ENCODE data around the gene FAM168A. TPM values are rescaled to one million over a fixed set of nuclear protein-coding genes. Genes with fewer than 3 reads are reported as not detected.
"Not testable (repeated sequence)": the region's sequence is repeated elsewhere in the genome, so short reads cannot be mapped to it uniquely, and the experiment has no call there.

Gene FAM168A
- polyA plus RNA-seq, 4 donors, result 44.3 to 46.4 (median 44.9) TPM

DNA sequence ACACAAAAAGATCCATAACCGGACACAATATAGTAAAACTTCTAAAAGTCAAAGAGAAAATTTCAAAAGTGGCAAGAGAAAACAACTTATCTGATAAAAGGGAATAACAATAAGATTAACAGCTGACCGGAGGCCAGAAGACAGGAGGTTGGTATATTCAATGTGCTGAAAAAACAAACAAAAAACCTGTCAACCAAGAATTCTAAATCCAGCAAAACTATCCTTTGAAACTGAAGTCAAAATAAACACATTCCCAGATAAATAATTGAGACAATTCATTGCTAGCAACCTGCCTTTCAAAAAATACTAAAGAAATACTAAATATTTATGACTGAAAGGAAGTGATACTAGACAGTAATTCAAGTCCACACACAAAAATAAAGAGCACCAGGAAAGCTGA, 120.4 kb downstream of the FAM168A start:
- no peak for DNase-seq (ENCODE audit: low read depth in 4 of 4, low spot score in 3 of 4)

DNA sequence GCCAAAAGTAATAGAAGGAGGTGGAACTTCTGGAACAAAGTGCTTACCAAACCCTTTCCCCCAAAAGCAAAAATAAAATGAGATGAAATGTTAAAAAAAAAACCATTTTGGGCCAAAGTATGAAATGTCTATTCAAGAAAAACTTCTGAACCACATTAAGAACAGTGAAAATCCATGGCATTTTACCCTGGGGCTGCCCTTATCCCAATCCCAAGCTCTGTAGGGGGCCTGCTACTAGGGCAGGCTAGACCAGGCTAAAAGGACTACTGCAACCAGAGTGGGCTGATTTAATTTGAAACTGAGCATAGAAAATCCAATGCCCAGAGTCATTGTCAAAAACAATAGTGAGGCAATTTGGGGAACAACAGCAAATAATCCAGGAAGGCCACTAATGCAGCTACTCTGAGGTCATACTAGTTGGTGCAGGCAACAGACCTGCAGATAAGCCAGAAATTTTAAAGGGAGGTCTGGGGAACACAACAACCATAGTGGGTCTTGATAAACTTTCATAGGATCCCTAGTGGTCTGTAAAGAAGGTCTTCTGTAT, 122.3 kb downstream of the FAM168A start:
- no peak for DNase-seq (ENCODE audit: low read depth in 4 of 4, low spot score in 3 of 4)

DNA sequence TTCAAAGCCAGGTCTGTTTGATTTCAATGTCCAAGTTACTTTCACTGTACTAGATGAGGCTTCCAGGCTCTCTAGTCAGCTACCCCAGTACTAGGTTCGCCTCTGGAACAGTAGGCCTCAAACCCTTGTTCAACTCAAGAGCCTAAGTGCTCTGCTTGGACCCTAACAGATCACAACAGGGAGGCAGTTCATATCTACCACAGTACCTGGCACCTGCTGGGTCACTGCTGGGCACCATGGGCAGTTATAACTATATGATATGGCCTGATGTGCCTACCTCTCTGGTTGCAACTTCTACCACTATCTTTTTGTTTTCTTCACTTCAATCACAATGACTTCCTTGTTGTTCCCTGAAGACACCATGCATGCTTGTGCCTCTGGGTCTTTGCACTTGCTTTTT, 124.7 kb downstream of the FAM168A start:
- no peak for DNase-seq (ENCODE audit: low read depth in 4 of 4, low spot score in 3 of 4)

DNA sequence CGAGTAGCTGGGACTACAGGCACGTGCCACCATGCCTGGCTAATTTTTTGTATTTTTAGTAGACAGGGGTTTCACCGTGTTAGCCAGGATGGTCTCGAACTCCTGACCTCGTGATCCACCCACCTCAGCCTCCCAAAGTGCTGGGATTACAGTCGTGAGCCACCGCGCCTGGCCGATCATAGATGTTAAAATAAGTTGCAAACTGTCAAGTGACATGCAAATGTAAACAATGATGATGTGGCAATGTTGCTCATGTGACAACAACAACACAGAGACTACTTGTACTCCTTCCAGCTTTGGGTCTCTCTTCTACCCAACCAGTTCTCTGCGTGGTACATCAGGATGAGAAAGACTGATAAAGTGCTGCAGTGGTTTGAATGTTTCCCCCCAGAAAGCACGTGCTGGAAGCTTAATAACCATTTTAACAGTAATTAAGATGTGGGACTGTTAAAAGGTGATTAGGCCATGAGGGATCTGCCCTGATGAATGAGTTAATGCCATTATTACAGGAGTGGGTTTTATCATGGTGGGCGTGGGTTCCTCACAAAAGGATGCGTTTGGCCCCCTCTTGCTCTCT, 127.8 kb downstream of the FAM168A start:
- DNase-seq (ENCODE audit: low read depth in 4 of 4, low spot score in 3 of 4), result not testable (repeated sequence)

DNA sequence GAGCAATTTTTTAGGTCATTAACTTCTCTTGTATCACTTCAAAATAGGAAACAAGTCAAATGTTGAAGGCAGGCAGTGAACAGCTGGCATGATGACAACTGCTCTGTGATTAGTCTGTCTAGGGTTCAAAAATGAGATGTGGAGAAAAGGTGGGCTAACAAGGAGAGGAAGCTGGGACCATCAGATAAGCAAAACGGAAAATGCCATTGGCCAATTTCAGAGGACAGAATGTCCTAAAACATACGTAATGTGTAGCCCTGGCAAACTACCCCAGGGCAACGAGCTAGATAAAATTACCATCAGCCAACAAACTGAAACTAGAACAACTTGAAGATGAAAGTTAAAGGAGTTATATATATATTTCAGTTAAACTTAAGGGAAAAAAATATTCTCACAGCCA, 128.5 kb downstream of the FAM168A start:
- DNase-seq (ENCODE audit: low read depth in 4 of 4, low spot score in 3 of 4), result no peak

DNA sequence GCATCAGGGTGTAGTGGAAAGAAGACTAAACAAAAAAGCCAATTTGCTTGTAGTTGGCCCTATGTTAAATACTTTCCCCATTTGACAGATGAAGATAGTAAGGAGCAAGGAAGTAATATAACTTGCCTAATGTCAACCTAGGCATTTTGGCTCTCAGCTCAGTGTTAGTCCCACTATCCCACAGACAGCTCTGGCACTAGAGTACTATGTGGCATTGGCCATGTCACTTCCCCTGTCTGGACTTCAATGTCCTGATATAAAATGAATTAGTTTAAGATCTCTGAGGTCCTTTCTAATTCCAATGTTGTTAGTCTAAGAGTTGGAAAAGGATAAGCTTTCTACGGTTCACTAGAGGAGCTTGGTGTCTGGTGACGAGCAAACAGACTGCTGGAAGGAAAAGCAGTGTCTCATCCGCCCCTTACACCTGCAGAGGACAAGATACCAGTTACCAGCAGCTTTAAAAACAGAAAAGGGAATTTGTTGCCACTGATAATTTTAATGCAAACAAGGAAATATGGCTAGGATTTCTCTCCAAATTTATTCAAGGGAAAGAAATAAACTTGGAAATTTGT, 129.2 kb downstream of the FAM168A start:
- DNase-seq (ENCODE audit: low read depth in 4 of 4, low spot score in 3 of 4), result no peak

DNA sequence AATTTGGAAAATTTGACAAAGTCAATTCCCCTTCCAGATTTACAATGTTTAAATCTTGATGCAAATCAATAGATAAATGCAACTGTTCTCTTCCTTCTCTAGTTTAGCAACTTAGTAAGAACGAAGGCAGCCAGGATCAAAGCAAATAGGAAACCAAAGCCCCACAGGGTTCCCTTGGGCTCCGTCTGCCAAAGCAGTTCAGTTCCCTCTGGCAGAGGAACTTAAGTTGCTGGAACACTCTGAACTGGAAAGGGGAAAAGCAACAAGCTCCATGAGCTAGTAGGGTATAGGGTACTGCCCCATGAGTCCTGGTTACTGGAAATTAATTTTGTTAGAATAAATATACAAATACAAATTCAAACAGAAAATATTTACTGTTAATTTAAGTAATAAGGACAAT, 130.4 kb downstream of the FAM168A start:
- no peak for DNase-seq (ENCODE audit: low read depth in 4 of 4, low spot score in 3 of 4)

DNA sequence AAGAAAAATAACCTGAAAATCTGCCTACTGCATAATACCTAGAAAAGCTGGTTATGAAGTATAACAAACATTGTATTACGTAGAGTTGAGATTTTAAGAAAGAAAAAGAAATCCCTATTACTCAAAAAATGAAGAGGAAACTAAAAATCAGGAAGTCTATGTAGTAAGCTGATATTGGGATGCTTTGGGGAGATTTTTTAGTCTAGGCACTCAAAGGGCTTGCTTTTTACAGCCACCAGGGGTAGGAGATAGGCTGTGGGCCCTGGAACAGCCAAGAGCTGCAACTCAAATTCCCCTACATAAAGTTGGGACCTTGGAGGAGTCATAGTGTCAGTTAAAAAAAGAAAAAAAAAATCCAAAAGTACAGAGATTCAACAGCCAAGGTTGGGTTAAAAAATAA, 131.3 kb downstream of the FAM168A start:
- DNase-seq (ENCODE audit: low read depth in 4 of 4, low spot score in 3 of 4), result no peak

DNA sequence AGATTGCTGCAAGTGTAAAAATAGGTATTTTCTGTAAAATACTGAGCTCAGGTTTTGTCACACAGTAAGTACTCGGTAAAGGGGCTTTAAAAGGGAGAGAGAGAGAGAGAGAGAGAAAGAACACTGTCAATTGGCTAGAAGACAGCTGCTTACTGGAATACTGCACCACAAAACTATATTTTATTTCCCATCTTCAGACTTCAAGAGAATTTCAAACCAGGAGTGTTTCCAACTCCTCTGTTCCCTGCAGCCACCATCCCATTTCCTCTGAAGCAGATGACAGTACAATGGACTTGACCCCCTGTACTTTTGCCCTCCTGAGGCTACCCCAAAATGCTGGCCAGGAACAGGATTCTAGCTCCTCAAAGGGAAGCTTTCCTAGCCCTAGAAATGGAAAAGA, 132.0 kb downstream of the FAM168A start:
- no peak for DNase-seq (ENCODE audit: low read depth in 4 of 4, low spot score in 3 of 4)

DNA sequence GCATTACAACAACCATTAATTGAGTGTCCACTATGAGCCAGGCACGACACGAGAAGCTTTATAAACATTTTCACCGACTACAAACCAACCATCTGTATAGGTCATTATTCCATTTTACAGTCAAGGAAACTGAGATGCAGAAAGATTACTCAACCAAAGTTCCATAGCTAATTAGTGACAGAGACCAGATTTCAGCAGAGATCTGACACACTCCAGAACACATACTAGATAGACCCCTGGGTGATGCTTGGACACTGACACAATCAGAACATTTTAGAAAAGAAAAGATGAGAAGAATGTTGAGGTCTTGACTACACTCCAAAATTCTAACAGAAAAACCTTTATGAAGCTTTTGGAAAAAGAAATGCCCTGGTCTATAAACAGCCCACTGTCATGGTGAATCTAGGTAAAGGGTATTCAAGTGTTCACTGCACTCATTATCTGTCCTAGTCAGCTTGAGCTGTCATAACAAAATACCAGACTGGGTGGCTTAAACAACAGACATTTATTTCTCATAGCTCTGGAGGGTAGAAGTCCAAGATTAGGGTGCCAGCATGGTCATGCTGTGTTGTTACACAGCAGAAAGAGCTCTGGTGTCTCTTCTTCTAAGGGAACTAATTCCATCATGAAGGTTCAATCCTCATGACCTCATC, 132.8 kb downstream of the FAM168A start:
- DNase-seq (ENCODE audit: low read depth in 4 of 4, low spot score in 3 of 4), result no peak

DNA sequence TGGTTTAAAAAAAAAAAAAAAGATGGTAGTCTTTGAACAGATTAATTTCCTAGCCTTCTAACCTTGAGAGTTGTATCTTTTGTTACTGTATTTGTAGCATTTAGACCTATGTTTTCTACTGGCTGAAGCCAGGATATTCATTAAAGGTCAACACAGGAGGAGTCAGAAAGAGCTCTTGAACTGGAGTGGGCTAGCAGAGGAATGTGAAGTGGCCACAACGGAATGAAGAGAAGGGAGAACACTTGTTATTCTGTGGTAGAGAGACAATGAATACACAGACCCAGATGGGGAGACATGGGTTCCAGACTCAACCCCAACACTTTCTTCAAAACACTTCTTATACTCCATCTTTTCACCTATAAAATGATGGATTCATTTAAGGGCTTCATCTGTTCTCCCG, 133.6 kb downstream of the FAM168A start:
- DNase-seq (ENCODE audit: low read depth in 4 of 4, low spot score in 3 of 4), result no peak

DNA sequence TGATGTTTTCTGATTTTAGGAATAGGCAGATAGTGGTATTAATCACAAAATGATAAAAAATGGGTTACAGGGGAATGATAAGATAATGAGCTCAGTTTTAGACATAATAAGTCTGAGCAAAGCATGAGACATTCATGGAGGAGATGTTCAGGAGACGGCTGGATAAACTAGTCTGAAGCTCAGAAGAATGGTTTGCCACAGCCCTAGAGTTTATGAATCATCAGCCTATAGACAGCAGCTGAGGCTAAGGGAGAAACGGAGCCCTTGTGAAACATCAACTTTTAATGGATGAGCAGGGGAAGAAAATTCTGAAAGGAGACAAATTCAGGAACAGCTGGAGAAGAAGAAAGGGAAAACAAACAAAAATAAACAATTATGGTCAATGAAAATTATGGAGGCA, 134.6 kb downstream of the FAM168A start:
- no peak for DNase-seq (ENCODE audit: low read depth in 4 of 4, low spot score in 3 of 4)

DNA sequence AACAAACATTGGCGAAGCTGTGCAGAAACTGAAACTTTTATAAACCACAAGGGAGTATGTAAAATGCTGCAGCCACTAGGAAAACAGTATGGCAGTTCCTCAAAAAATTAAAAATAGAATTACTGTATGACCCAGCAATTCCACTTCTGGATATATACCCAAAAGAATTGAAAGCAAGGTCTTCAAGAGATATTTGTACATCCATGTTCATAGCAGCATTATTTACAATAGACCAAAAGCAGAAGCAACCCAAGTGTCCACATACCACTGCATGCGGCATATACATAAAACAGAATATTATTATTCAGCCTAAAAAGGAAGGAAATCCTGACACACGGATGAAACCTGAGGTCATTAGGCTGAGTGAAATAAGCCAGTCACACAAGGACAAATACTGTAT, 135.9 kb downstream of the FAM168A start:
- DNase-seq (ENCODE audit: low read depth in 4 of 4, low spot score in 3 of 4), result no peak

DNA sequence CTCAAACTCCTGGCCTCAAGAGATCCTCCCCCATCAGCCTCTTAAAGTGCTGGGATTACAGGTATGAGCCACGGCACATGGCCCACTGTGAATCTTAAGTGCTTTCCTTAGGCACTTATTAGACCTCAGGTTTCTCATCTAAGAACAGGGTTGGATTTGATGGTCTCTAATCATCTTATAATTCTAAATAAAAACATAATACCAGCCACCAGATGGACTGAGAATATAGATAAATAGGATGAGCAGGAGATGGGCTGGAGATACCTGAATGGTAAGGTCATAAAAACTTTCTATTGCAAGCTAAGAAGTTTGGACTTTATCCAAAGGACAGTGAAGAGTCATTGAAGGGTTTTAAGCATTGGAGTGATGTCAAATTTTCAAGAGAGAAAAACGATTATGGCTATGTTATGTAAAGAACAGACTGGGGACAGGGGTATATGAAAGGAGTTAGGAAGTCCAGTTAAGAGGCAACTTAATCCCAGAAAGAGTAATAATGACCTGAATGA, 136.5 kb downstream of the FAM168A start:
- DNase-seq (ENCODE audit: low read depth in 4 of 4, low spot score in 3 of 4), result no peak

DNA sequence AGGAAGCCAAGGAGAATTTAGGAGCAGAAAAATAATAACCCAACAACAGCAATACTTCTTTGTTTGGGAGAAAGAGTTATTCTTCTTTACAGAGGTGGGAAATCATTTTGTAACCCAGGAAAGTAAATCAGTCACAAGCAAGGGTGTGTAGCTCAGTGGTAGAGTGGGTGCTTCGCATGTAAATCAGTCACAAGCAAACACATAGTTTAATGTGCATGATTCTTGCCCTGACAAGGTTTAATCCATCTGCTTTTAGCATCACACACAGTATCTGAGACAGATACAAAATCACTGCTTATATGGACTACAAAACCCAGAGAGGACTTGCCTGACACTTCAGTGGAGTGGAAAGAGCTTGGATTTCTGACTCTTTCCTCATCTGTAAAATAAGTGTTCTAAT, 139.7 kb downstream of the FAM168A start:
- DNase-seq (ENCODE audit: low read depth in 4 of 4, low spot score in 3 of 4), result no peak

DNA sequence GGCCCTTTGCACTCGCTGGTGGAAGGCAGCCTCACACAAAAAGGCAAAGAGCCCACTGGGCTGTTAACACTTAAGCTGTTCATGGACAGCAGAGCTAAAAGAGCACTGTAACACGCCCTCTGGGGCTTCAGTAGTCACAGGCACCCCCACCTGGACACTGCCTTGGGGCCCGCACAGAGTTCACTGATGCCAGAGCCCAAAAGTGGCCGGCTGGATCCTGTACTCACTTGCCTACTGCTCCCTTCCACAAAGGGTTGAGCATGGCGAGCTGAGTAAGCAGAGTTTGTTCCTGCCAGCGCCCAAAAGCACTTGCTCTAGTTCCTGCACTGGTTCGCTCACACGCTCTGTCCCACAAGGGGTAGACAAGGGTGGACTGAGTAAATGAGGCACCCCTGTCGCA, 142.9 kb downstream of the FAM168A start:
- no peak for DNase-seq (ENCODE audit: low read depth in 4 of 4, low spot score in 3 of 4)

DNA sequence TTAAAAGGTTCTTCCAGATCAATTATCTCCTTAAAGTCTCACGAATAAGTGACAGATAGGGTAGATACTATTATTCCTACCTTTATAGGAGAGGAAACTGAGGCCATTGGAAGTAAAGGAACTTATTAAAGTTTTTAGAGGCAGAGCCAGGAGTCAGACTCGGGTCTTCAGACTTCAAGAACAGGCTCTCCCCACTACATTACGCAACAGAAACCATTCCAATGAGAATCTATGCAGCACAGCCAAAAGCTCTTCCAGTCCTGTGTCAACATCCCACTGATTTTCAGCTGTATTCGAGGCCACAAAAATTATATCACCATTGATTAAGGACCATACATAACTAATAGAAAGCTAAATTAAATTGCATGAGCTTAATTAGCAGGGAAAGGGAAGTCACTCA, 144.3 kb downstream of the FAM168A start:
- DNase-seq (ENCODE audit: low read depth in 4 of 4, low spot score in 3 of 4), result no peak

DNA sequence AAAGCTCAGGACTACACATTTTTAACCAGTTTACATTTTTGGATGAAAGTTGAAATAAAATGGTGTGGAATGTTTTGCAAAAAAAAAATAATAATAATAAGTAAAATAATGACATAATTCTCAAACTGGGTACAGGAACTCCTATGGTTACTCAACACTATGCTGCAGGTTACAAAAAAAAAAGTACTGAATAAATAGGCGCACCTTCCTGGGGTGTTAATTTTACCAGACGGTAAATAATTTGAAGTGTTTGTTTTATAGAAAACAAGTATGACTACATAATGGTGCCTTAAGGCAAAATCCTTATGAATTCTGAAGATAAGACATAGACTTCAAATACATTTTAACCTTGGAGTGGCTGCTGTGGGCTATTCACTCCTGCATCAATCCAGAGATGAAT, 145.2 kb downstream of the FAM168A start:
- no peak for DNase-seq (ENCODE audit: low read depth in 4 of 4, low spot score in 3 of 4)

DNA sequence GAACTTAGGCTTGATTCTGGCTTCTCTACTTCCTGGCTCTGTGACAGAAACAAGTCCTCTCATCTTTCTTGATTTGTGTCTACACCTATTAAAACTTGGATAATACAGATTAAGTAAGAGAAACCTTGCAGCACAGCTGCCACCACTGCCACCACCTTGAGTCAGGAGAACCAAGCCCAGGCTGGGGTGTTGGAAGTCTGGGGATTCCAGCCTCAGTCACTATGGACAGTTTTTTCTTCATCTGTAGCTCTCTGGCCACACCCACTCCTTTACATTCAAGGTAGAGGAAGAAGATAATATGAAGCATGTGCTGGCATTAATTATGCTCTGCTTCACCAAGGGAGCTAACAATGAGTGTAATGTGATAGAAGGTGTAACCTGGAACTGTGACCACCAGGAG, 146.0 kb downstream of the FAM168A start:
- no peak for DNase-seq (ENCODE audit: low read depth in 4 of 4, low spot score in 3 of 4)

DNA sequence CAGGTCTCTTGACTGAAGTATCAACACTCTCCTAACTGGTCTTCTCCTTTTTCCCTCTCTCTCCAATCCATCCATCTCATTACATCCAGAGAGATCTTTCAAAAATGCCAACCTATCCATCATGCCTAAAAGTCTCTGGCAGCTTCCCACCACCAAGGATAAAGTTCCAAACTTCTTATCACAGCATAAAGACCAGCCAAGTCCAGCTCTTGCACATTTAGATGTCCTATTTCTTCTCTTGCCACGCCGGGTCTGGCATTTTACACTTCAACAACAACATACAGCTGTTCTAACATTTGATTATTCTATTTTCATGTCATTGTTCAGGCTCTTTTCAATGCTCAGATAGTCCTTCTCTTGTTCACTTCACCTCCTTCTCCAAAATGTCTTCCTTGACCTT, 151.1 kb downstream of the FAM168A start:
- no peak for DNase-seq (ENCODE audit: low read depth in 4 of 4, low spot score in 3 of 4)

DNA sequence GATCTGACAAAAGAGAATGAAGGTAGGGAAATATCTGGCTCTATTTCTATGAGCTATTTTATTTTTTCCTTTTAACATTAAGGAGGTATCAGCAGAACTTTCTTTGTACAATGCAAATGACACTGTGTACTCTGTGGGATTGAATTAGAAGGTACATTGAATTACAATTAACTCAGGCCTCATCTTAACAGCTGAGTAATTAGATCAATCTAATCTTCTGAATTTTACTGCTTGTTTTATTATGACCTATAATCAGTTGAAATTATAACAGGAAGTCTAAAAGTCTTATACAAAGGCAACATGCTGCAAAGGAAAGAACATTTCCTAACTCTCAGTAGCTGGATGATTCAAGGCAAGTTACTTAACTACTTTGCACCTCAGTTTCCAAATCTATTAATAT, 151.9 kb downstream of the FAM168A start:
- no peak for DNase-seq (ENCODE audit: low read depth in 4 of 4, low spot score in 3 of 4)
